Endodermal cell (in vitro differentiated cells): ENCODE measurements around the gene CD3E. TPM values are rescaled to one million over a fixed set of nuclear protein-coding genes. Genes with fewer than 3 reads are reported as not detected.

ENCODE experiments used
- DNase-seq: peaks from one replicate; pipeline ENCODE4 v3.0.0-alpha.2; 2017
- H3K27ac ChIP-seq: 2 replicates; pipeline ENCODE4 v1.5.1; 2013; ENCODE audit warnings: mild to moderate bottlenecking, low read depth, low read length, moderate library complexity
- H3K27me3 ChIP-seq: 2 replicates; pipeline ENCODE4 v1.6.1; 2013; ENCODE audit warnings: mild to moderate bottlenecking, low read length, moderate library complexity; ENCODE audit not compliant: insufficient read depth, control insufficient read depth, poor library complexity, severe bottlenecking
- H3K36me3 ChIP-seq: 2 replicates; pipeline ENCODE4 v1.7.0; 2013; ENCODE audit warnings: mild to moderate bottlenecking, low read length, moderate library complexity; ENCODE audit not compliant: control insufficient read depth, insufficient read depth
- H3K4me1 ChIP-seq: one replicate; pipeline ENCODE4 v1.7.0; 2013; ENCODE audit warnings: low read length; ENCODE audit not compliant: control insufficient read depth, insufficient read depth
- H3K4me3 ChIP-seq: 2 replicates; pipeline ENCODE4 v1.5.1; 2013; ENCODE audit warnings: mild to moderate bottlenecking, low read length, moderate library complexity
- H3K9ac ChIP-seq: 2 replicates; pipeline ENCODE4 v1.6.1; 2013; ENCODE audit warnings: mild to moderate bottlenecking, low read length, moderate library complexity; ENCODE audit not compliant: poor library complexity, severe bottlenecking; ENCODE audit errors: extremely low read depth
- H3K9me3 ChIP-seq: 2 replicates; pipeline ENCODE4 v1.6.1; 2013; ENCODE audit warnings: mild to moderate bottlenecking, low read length, moderate library complexity; ENCODE audit not compliant: control insufficient read depth
- H3K27ac Mint-ChIP-seq: 2 replicates; pipeline ENCODE4 v1.8.0; 2020; ENCODE audit warnings: mixed read lengths
- H3K27me3 Mint-ChIP-seq: 2 replicates; pipeline ENCODE4 v1.8.0; 2021; ENCODE audit warnings: mild to moderate bottlenecking, mixed read lengths; ENCODE audit not compliant: insufficient read depth
- H3K36me3 Mint-ChIP-seq: 2 replicates; pipeline ENCODE4 v1.8.0; 2020; ENCODE audit warnings: low read depth, mixed read lengths
- H3K4me1 Mint-ChIP-seq: 2 replicates; pipeline ENCODE4 v1.8.0; 2020; ENCODE audit warnings: mixed read lengths
- H3K4me3 Mint-ChIP-seq: 2 replicates; pipeline ENCODE4 v1.8.0; 2020; ENCODE audit warnings: mild to moderate bottlenecking, moderate library complexity, mixed read lengths
- H3K9me3 Mint-ChIP-seq: 2 replicates; pipeline ENCODE4 v1.8.0; 2020; ENCODE audit warnings: mild to moderate bottlenecking, mixed read lengths
- CTCF ChIP-seq: fragments of 200-600 bp; sonication (generic); conservative IDR thresholded peaks from 2 replicates; pipeline ENCODE4 v1.5.0; 2021; ENCODE audit warnings: antibody characterized with exemption, mild to moderate bottlenecking
- WGBS, 2 experiments: methylation state at CpG; one replicate each; pipeline versions ENCODE4 v1.1.5 to v1.1.7; 2013; ENCODE audit warnings: missing lambda C conversion rate in 2 of 2, mixed read lengths in 1 of 2; ENCODE audit not compliant: insufficient coverage in 1 of 2, insufficient read length in 1 of 2; 5-methylcytosine and 5-hydroxymethylcytosine counted together
- total RNA-seq, 2 donors: library from RNA; stranded (reverse); fragmentation: NEBNext Ultra II Directional in 1 of 2; extraction: Animal tissue kit (Norgen Biotek cat#: 25700) in 1 of 2; gene quantifications; 2 replicates in 1 of 2; 3 replicates in 1 of 2; pipeline ENCODE4 v1.2.1, GENCODE V29; 2021

CD3E gene
- total RNA-seq, 2 donors from 2014 or later: 0.29 TPM; not detected in 1

- H3K27ac Mint-ChIP-seq: no peak overlapping the region
- TF ChIP-seq CTCF: no peak
- no peak overlapping the region for H3K9ac ChIP-seq
- DNase-seq: no peak
- H3K4me1 Mint-ChIP-seq: peaks cover 7% of the 10 kb centered on the region
- H3K36me3 Mint-ChIP-seq: no peaks in the 10 kb centered on the region
- H3K27me3 ChIP-seq: peaks cover 40% of the 10 kb centered on the region
- no peaks in the 10 kb centered on the region for H3K4me1 ChIP-seq
- H3K27ac ChIP-seq: no peak overlapping the region
- H3K9me3 Mint-ChIP-seq: no peaks in the 10 kb centered on the region
- WGBS, 2 experiments: 80 to 88% methylated on average over 1 to 2 of the region's 2 CpGs
- no peaks in the 10 kb centered on the region for H3K9me3 ChIP-seq
- peaks cover 45% of the 10 kb centered on the region for H3K27me3 Mint-ChIP-seq
- H3K36me3 ChIP-seq: no peaks in the 10 kb centered on the region
- no peak overlapping the region for H3K4me3 ChIP-seq
- no peak overlapping the region for H3K4me3 Mint-ChIP-seq
Observed at GRCh38 chr11:118272001-118272400, 32.5 kb upstream of the CD3E start.

GRCh38 chr11:118274186-118274585, 30.3 kb upstream of the CD3E start:
- Histone ChIP-seq H3K9me3 (no peaks in the 10 kb centered on the region), H3K9ac (no peak overlapping the region), H3K27me3 (peaks cover 29% of the 10 kb centered on the region), H3K4me3 (no peak overlapping the region), H3K36me3 (no peaks in the 10 kb centered on the region), H3K27ac (no peak overlapping the region), H3K4me1 (no peaks in the 10 kb centered on the region)
- Mint-ChIP-seq H3K36me3 (no peaks in the 10 kb centered on the region), H3K27me3 (peaks cover 33% of the 10 kb centered on the region), H3K4me1 (peaks cover 7% of the 10 kb centered on the region), H3K4me3 (no peak overlapping the region), H3K27ac (no peak overlapping the region), H3K9me3 (no peaks in the 10 kb centered on the region)
- no peak for DNase-seq
- no peak for TF ChIP-seq CTCF
- whole genome bisulfite sequencing, 2 experiments: 100% methylated on average over 1 to 2 of the region's 2 CpGs

- Mint-ChIP-seq H3K27me3 (peaks cover 25% of the 10 kb centered on the region), H3K27ac (no peak overlapping the region), H3K4me3 (no peak overlapping the region), H3K4me1 (peaks cover 7% of the 10 kb centered on the region), H3K36me3 (no peaks in the 10 kb centered on the region), H3K9me3 (no peaks in the 10 kb centered on the region)
- Histone ChIP-seq H3K27ac (no peak overlapping the region), H3K9ac (no peak overlapping the region), H3K4me1 (no peaks in the 10 kb centered on the region), H3K36me3 (no peaks in the 10 kb centered on the region), H3K27me3 (peaks cover 21% of the 10 kb centered on the region), H3K4me3 (no peak overlapping the region), H3K9me3 (no peaks in the 10 kb centered on the region)
- DNase-seq: no peak
- WGBS, 2 experiments: 71 to 86% methylated on average over 1 to 4 of the region's 4 CpGs
- TF ChIP-seq CTCF: no peak
Observed at GRCh38 chr11:118275176-118275575, 29.4 kb upstream of the CD3E start.
